Measurements from ENCODE around the gene SMC5. TPM values are rescaled to one million over a fixed set of nuclear protein-coding genes. Genes with fewer than 3 reads are reported as not detected.

The SMC5 gene
- total RNA-seq, 1 donor from 2014 or later: 27.4 TPM

DNA sequence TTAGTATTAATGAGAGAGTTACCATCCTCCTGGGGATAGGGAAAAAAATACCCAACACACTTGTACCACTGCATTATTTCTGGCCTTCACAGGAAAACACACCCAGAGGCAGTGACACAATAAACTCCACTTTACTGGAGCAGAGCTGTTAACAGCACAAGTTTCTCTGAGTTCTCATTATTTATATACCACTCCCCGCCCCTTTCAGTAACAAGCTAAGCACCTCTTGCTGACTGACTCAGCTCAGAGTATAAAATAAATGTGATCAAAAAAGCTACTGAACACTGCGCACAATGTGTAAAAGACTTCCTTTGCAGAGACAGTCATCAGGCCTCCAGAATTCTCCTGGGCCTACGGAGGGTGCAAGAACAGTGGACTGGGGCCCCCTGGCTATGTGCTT lies 134.1 kb downstream of the SMC5 start:
- DNase-seq (ENCODE audit: low read depth) (no peak), FAIRE-seq (no peak)
- no peak overlapping the region for H3K4me3 ChIP-seq (ENCODE audit: insufficient read depth, low read depth, low read length)
- H3K79me2 ChIP-seq (ENCODE audit: insufficient read depth, low read length): peaks cover 91% of the 10 kb centered on the region
- H3K4me3 Mint-ChIP-seq (ENCODE audit: unreplicated experiment): no peak overlapping the region
- TF ChIP-seq, protein P1, sequence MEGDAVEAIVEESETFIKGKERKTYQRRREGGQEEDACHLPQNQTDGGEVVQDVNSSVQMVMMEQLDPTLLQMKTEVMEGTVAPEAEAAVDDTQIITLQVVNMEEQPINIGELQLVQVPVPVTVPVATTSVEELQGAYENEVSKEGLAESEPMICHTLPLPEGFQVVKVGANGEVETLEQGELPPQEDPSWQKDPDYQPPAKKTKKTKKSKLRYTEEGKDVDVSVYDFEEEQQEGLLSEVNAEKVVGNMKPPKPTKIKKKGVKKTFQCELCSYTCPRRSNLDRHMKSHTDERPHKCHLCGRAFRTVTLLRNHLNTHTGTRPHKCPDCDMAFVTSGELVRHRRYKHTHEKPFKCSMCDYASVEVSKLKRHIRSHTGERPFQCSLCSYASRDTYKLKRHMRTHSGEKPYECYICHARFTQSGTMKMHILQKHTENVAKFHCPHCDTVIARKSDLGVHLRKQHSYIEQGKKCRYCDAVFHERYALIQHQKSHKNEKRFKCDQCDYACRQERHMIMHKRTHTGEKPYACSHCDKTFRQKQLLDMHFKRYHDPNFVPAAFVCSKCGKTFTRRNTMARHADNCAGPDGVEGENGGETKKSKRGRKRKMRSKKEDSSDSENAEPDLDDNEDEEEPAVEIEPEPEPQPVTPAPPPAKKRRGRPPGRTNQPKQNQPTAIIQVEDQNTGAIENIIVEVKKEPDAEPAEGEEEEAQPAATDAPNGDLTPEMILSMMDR (IDR thresholded peaks at IDR 0.05; ENCODE audit: insufficient read depth, low read depth, low read length): no peak
- no peak for TF ChIP-seq EZH2 (IDR thresholded peaks at IDR 0.05; ENCODE audit: insufficient read depth, low read length)
- H4K20me1 ChIP-seq (ENCODE audit: insufficient read depth, low read length): peaks cover 97% of the 10 kb centered on the region
- no peak overlapping the region for H3K27ac ChIP-seq (ENCODE audit: low read depth, low read length)
- no peaks in the 10 kb centered on the region for H3K36me3 Mint-ChIP-seq (ENCODE audit: low read depth, unreplicated experiment)
- H3K9ac ChIP-seq (ENCODE audit: low read length): no peak overlapping the region
- no peak overlapping the region for H3K4me2 ChIP-seq (ENCODE audit: low read length)
- H3K9me3 Mint-ChIP-seq (ENCODE audit: unreplicated experiment): no peaks in the 10 kb centered on the region
- no peak overlapping the region for H3K27ac Mint-ChIP-seq (ENCODE audit: unreplicated experiment)
- H3K4me1 Mint-ChIP-seq (ENCODE audit: low read depth, unreplicated experiment): peaks cover 14% of the 10 kb centered on the region
- H3K4me1 ChIP-seq (ENCODE audit: insufficient read depth, low read length): peaks cover 16% of the 10 kb centered on the region
- H3K27me3 Mint-ChIP-seq (ENCODE audit: low read depth, unreplicated experiment): peaks cover 5% of the 10 kb centered on the region
- no peaks in the 10 kb centered on the region for H3K36me3 ChIP-seq (ENCODE audit: insufficient read depth, low read length)
- H2AFZ ChIP-seq (ENCODE audit: low read depth, low read length): no peak overlapping the region
- no peaks in the 10 kb centered on the region for H3K9me3 ChIP-seq (ENCODE audit: insufficient read depth, low read depth, low read length)
- no peaks in the 10 kb centered on the region for H3K27me3 ChIP-seq (ENCODE audit: insufficient read depth, low read length)

DNA sequence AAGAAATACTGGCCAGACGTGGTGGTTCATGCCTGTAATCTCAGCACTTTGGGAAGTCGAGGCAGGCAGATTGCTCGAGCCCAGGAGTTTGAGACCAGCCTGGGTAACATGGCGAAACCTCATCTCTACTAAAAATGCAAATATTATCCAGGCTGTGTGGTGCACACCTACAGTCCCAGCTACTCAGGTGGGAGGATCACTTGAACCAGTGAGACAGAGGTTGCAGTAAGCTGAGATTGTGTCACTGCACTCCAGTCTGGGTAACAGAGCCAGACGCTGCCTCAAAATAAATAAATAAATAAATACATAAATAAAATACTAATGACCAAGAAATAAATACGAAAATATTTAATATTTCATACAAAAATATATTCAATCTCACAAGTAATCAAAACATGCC lies 136.9 kb downstream of the SMC5 start:
- peaks cover 97% of the 10 kb centered on the region for H4K20me1 ChIP-seq (ENCODE audit: insufficient read depth, low read length)
- H3K4me1 ChIP-seq (ENCODE audit: insufficient read depth, low read length): peaks cover 7% of the 10 kb centered on the region
- Mint-ChIP-seq H3K27ac (ENCODE audit: unreplicated experiment) (no peak overlapping the region), H3K36me3 (ENCODE audit: low read depth, unreplicated experiment) (no peaks in the 10 kb centered on the region), H3K4me3 (ENCODE audit: unreplicated experiment) (no peak overlapping the region), H3K27me3 (ENCODE audit: low read depth, unreplicated experiment) (peaks cover 11% of the 10 kb centered on the region), H3K9me3 (ENCODE audit: unreplicated experiment) (no peaks in the 10 kb centered on the region), H3K4me1 (ENCODE audit: low read depth, unreplicated experiment) (peaks cover 6% of the 10 kb centered on the region)
- FAIRE-seq: no peak
- peaks cover 94% of the 10 kb centered on the region for H3K79me2 ChIP-seq (ENCODE audit: insufficient read depth, low read length)
- H3K4me2 ChIP-seq (ENCODE audit: low read length): no peak overlapping the region
- no peak overlapping the region for H3K4me3 ChIP-seq (ENCODE audit: insufficient read depth, low read depth, low read length)
- H3K27me3 ChIP-seq (ENCODE audit: insufficient read depth, low read length): no peaks in the 10 kb centered on the region
- H3K27ac ChIP-seq (ENCODE audit: low read depth, low read length): no peak overlapping the region
- no peak overlapping the region for H2AFZ ChIP-seq (ENCODE audit: low read depth, low read length)
- H3K9ac ChIP-seq (ENCODE audit: low read length): no peak overlapping the region
- no peaks in the 10 kb centered on the region for H3K9me3 ChIP-seq (ENCODE audit: insufficient read depth, low read depth, low read length)
- TF ChIP-seq, protein P1 (IDR thresholded peaks at IDR 0.05; ENCODE audit: insufficient read depth, low read depth, low read length): no peak
- TF ChIP-seq EZH2 (IDR thresholded peaks at IDR 0.05; ENCODE audit: insufficient read depth, low read length): no peak
- no peak for DNase-seq (ENCODE audit: low read depth)
- H3K36me3 ChIP-seq (ENCODE audit: insufficient read depth, low read length): no peaks in the 10 kb centered on the region

DNA sequence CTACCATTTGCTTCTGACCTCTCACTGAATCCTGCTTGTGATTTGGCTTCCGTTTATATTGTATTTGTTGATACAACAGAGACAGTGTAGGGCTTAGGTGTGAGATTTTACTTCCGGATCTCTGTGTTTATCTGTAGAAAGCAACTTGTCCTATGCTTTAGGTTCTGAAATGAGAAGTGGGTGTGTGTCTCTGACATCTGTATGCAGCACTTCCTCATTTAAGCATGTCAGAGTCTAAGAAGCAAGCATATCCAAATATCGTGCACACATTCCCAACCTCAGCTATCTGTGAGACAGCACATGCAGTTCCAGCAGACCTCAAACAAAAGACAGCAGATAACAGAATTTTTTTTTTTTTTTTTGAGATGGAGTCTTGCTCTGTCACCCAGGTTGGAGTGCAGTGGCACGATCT lies 139.4 kb downstream of the SMC5 start:
- peaks cover 82% of the 10 kb centered on the region for H4K20me1 ChIP-seq (ENCODE audit: insufficient read depth, low read length)

More for the DNA sequence above, 139.4 kb downstream of the SMC5 start:
- H3K4me3 ChIP-seq (ENCODE audit: insufficient read depth, low read depth, low read length): no peak overlapping the region
- H3K9ac ChIP-seq (ENCODE audit: low read length): no peak overlapping the region
- FAIRE-seq (no peak), DNase-seq (ENCODE audit: low read depth) (no peak)
- H2AFZ ChIP-seq (ENCODE audit: low read depth, low read length): no peak overlapping the region
- no peak overlapping the region for H3K27ac ChIP-seq (ENCODE audit: low read depth, low read length)
- no peaks in the 10 kb centered on the region for H3K27me3 ChIP-seq (ENCODE audit: insufficient read depth, low read length)
- no peaks in the 10 kb centered on the region for H3K4me1 ChIP-seq (ENCODE audit: insufficient read depth, low read length)
- H3K79me2 ChIP-seq (ENCODE audit: insufficient read depth, low read length): peaks cover 89% of the 10 kb centered on the region
- Mint-ChIP-seq H3K9me3 (ENCODE audit: unreplicated experiment) (no peaks in the 10 kb centered on the region), H3K4me3 (ENCODE audit: unreplicated experiment) (no peak overlapping the region), H3K4me1 (ENCODE audit: low read depth, unreplicated experiment) (no peaks in the 10 kb centered on the region), H3K27me3 (ENCODE audit: low read depth, unreplicated experiment) (peaks cover 11% of the 10 kb centered on the region), H3K36me3 (ENCODE audit: low read depth, unreplicated experiment) (no peaks in the 10 kb centered on the region), H3K27ac (ENCODE audit: unreplicated experiment) (no peak overlapping the region)
- no peaks in the 10 kb centered on the region for H3K36me3 ChIP-seq (ENCODE audit: insufficient read depth, low read length)
- H3K4me2 ChIP-seq (ENCODE audit: low read length): no peak overlapping the region
- TF ChIP-seq EZH2 (IDR thresholded peaks at IDR 0.05; ENCODE audit: insufficient read depth, low read length): no peak
- TF ChIP-seq, protein P1 (IDR thresholded peaks at IDR 0.05; ENCODE audit: insufficient read depth, low read depth, low read length): no peak
- H3K9me3 ChIP-seq (ENCODE audit: insufficient read depth, low read depth, low read length): no peaks in the 10 kb centered on the region
